ENCODE data around the gene SLC34A3.

DNA sequence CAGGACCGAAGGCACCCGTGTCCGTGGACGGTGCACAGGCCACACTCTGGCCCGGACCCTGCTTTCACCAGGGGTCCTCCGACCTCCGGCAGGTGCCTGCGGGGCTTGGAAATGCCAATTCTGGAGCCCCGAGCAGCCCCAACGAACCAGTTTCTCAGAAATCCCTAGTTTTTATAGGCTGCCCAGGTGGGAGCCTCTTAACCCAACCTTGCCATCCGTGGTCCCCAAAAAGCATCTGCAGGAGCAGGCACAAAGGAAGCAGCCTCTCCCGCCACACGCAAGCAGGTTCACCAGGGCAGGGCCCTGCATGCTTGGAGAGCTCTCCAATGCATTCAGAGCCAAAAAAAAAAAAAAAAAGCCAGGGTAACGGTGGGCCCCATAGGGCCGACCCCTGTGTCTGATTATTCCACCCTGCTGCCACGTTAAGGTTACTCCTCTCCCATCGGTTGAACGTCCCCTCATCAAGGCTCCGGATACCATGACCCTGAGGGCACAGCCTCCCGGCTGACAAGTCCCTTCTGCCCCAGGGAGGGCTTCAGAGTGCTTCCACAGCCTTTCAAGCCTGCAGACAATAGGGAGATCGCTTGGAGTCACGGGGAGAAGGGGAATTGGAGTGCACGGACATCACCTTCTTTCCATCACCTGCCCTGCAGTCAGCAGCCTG, 29.4 kb upstream of the SLC34A3 start:
- TF ChIP-seq CTCF (conservative IDR thresholded peaks at IDR 0.05; ENCODE audit: low read length), result no peak
- no peak for TF ChIP-seq EZH2phosphoT487 (IDR thresholded peaks at IDR 0.05; ENCODE audit: borderline replicate concordance, low read depth, low read length)
